ENCODE results near the gene LCP2. TPM values are rescaled to one million over a fixed set of nuclear protein-coding genes. Genes with fewer than 3 reads are reported as not detected.
A peak's percentile ranks its signal among the peaks of the same experiment; 100 is the strongest.

The LCP2 gene
- total and polyA plus RNA-seq, 12 donors: 2.4 to 53.7 (median 17.7) TPM

DNA sequence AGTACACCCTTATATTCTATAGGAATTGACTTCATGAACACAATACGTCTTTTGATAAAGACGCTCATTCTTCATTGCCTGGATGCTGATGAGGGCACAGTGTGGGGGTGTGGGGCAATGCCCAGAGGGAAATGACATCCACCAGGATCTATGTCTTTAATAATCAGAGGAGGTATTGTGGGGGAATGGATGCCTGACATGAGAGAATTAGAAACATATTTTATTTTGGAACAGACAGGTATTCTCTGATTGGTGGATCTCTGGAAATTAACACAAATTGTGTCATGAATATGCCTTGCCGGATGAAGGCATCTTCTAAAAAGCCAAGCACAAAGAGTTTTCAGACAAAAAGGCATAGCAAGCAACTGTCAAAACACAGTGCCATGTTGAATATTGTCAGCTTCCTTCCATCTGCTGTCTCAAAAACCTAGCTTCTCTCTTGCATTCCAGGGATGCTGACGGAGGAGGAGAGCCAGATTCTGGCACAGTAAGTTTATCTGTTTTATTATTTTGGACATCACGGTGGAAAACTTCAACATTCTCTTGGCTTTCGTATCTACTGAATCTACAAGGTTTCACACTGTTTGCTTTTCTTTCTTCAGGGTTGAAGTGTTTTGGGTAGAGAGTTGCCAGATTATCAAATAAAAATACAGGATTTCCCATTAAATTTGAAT lies 68.7 kb downstream of the LCP2 start:
- Histone ChIP-seq H3K4me3 (no peak overlapping the region), H3K4me1 (replicated peaks in 1 of 2) (no peaks in the 10 kb centered on the region), H3K9me3 (replicated peaks in 1 of 3) (no peaks in the 10 kb centered on the region), H3K27me3 (no peaks in the 10 kb centered on the region), H3K27ac (no peak overlapping the region), H3K36me3 (replicated peaks in 1 of 2) (no peaks in the 10 kb centered on the region)
- intact Hi-C loops (cut with DNase I): loop anchor here in 1 of 2 donors (2.0 kb wide), 1 partner anchor 192 kb away; no protein-coding TSS in a partner anchor
- no peak for DNase-seq
- no peak for TF ChIP-seq POLR2A (IDR thresholded peaks at IDR 0.05)
- TF ChIP-seq, protein P1, sequence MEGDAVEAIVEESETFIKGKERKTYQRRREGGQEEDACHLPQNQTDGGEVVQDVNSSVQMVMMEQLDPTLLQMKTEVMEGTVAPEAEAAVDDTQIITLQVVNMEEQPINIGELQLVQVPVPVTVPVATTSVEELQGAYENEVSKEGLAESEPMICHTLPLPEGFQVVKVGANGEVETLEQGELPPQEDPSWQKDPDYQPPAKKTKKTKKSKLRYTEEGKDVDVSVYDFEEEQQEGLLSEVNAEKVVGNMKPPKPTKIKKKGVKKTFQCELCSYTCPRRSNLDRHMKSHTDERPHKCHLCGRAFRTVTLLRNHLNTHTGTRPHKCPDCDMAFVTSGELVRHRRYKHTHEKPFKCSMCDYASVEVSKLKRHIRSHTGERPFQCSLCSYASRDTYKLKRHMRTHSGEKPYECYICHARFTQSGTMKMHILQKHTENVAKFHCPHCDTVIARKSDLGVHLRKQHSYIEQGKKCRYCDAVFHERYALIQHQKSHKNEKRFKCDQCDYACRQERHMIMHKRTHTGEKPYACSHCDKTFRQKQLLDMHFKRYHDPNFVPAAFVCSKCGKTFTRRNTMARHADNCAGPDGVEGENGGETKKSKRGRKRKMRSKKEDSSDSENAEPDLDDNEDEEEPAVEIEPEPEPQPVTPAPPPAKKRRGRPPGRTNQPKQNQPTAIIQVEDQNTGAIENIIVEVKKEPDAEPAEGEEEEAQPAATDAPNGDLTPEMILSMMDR (IDR thresholded peaks at IDR 0.05): no peak
- 70 to 75% (median 72%) methylated on average over 6 of the region's 6 CpGs for WGBS, 4 donors

- TF ChIP-seq POLR2A (IDR thresholded peaks at IDR 0.05): no peak
- TF ChIP-seq, protein P1 (IDR thresholded peaks at IDR 0.05): no peak
- intact Hi-C loops (cut with DNase I): no loop called here
Measured at GRCh38 chr5:170226661-170227060, 70.9 kb downstream of the LCP2 start.

GRCh38 chr5:170226129-170226615 lies 71.4 kb downstream of the LCP2 start:
- Histone ChIP-seq H3K36me3 (replicated peaks in 1 of 2) (no peaks in the 10 kb centered on the region), H3K27me3 (no peaks in the 10 kb centered on the region), H3K4me3 (no peak overlapping the region), H3K27ac (peak overlapping the region in 1 of 5 donors; percentile 56), H3K9me3 (replicated peaks in 1 of 3) (no peaks in the 10 kb centered on the region), H3K4me1 (replicated peaks in 1 of 2) (no peaks in the 10 kb centered on the region)
- intact Hi-C loops (cut with DNase I): no loop called here
- no peak for TF ChIP-seq POLR2A (IDR thresholded peaks at IDR 0.05)
- TF ChIP-seq, protein P1 (IDR thresholded peaks at IDR 0.05): no peak
- whole genome bisulfite sequencing, 4 donors: 75 to 85% (median 81%) methylated on average over 9 of the region's 9 CpGs
- DNase-seq: no peak

More at GRCh38 chr5:170226661-170227060, 70.9 kb downstream of the LCP2 start:
- WGBS, 4 donors: 50 to 57% (median 55%) methylated on average over 2 of the region's 2 CpGs
- Histone ChIP-seq H3K27ac (peak overlapping the region in 2 of 5 donors; percentile 49 to 56), H3K27me3 (no peaks in the 10 kb centered on the region), H3K9me3 (replicated peaks in 1 of 3) (no peaks in the 10 kb centered on the region), H3K4me3 (no peak overlapping the region), H3K4me1 (replicated peaks in 1 of 2) (no peaks in the 10 kb centered on the region), H3K36me3 (replicated peaks in 1 of 2) (no peaks in the 10 kb centered on the region)
- DNase-seq: peak in 1 of 7 donors; percentile 15

- H3K4me1 ChIP-seq (replicated peaks in 1 of 2): no peaks in the 10 kb centered on the region
- peak; percentile 70 to 92 (median 80) for DNase-seq
- TF ChIP-seq, protein P1 (IDR thresholded peaks at IDR 0.05): peak; percentile 62 to 82 (median 74)
- no peak for TF ChIP-seq POLR2A (IDR thresholded peaks at IDR 0.05)
- H3K9me3 ChIP-seq (replicated peaks in 1 of 3): no peaks in the 10 kb centered on the region
- H3K36me3 ChIP-seq (replicated peaks in 1 of 2): no peaks in the 10 kb centered on the region
- intact Hi-C loops (cut with DNase I): no loop called here
- no peak overlapping the region for H3K4me3 ChIP-seq
- WGBS, 4 donors: 51 to 56% (median 55%) methylated on average over 7 of the region's 7 CpGs
- no peak overlapping the region for H3K27ac ChIP-seq
- H3K27me3 ChIP-seq: no peaks in the 10 kb centered on the region
Measured at GRCh38 chr5:170225326-170226128, 72.0 kb downstream of the LCP2 start.

Data from adrenal gland (tissue), 12 donors.